ENCODE results near the gene SETD5. TPM values are rescaled to one million over a fixed set of nuclear protein-coding genes. Genes with fewer than 3 reads are reported as not detected.

Gene SETD5
- total RNA-seq, 1 donor from 2014 or later = 198 TPM

- no peak for TF ChIP-seq CTCF (conservative IDR thresholded peaks at IDR 0.05)
- peaks cover 22% of the 10 kb centered on the region for H3K36me3 Mint-ChIP-seq (ENCODE audit: low read depth)
- no peaks in the 10 kb centered on the region for H3K27me3 Mint-ChIP-seq (ENCODE audit: low read depth)
- no peak overlapping the region for H3K4me3 Mint-ChIP-seq
- no peaks in the 10 kb centered on the region for H3K9me3 Mint-ChIP-seq
- H3K27ac Mint-ChIP-seq (ENCODE audit: unreplicated experiment) = no peak overlapping the region
- no peak for DNase-seq (ENCODE audit: low read depth, low spot score)
- no peaks in the 10 kb centered on the region for H3K4me1 Mint-ChIP-seq
Measured at GRCh38 chr3:9450991-9451390, 53.6 kb downstream of the SETD5 start.

GRCh38 chr3:9452417-9452816, 55.0 kb downstream of the SETD5 start:
- no peak for TF ChIP-seq CTCF (conservative IDR thresholded peaks at IDR 0.05)
- Mint-ChIP-seq H3K9me3 (no peaks in the 10 kb centered on the region), H3K4me1 (no peaks in the 10 kb centered on the region), H3K27me3 (ENCODE audit: low read depth) (no peaks in the 10 kb centered on the region), H3K4me3 (no peak overlapping the region), H3K27ac (ENCODE audit: unreplicated experiment) (no peak overlapping the region), H3K36me3 (ENCODE audit: low read depth) (peaks cover 20% of the 10 kb centered on the region)
- DNase-seq (ENCODE audit: low read depth, low spot score) = no peak

GRCh38 chr3:9455596-9456131, 58.2 kb downstream of the SETD5 start:
- no peak overlapping the region for H3K4me3 Mint-ChIP-seq
- peaks cover 11% of the 10 kb centered on the region for H3K36me3 Mint-ChIP-seq (ENCODE audit: low read depth)
- no peak for TF ChIP-seq CTCF (conservative IDR thresholded peaks at IDR 0.05)
- no peaks in the 10 kb centered on the region for H3K4me1 Mint-ChIP-seq
- H3K27ac Mint-ChIP-seq (ENCODE audit: unreplicated experiment) = no peak overlapping the region
- H3K9me3 Mint-ChIP-seq = no peaks in the 10 kb centered on the region
- H3K27me3 Mint-ChIP-seq (ENCODE audit: low read depth) = no peaks in the 10 kb centered on the region
- DNase-seq (ENCODE audit: low read depth, low spot score) = no peak

- peaks cover 22% of the 10 kb centered on the region for H3K36me3 Mint-ChIP-seq (ENCODE audit: low read depth)
- no peak for DNase-seq (ENCODE audit: low read depth, low spot score)
- no peaks in the 10 kb centered on the region for H3K4me1 Mint-ChIP-seq
- H3K27ac Mint-ChIP-seq (ENCODE audit: unreplicated experiment) = no peak overlapping the region
- no peak overlapping the region for H3K4me3 Mint-ChIP-seq
- H3K9me3 Mint-ChIP-seq = no peaks in the 10 kb centered on the region
- H3K27me3 Mint-ChIP-seq (ENCODE audit: low read depth) = no peaks in the 10 kb centered on the region
- no peak for TF ChIP-seq CTCF (conservative IDR thresholded peaks at IDR 0.05)
Measured at GRCh38 chr3:9467451-9467850, 70.0 kb downstream of the SETD5 start.

- Mint-ChIP-seq H3K9me3 (no peaks in the 10 kb centered on the region), H3K4me1 (no peaks in the 10 kb centered on the region), H3K36me3 (ENCODE audit: low read depth) (peaks cover 30% of the 10 kb centered on the region), H3K27me3 (ENCODE audit: low read depth) (no peaks in the 10 kb centered on the region), H3K27ac (ENCODE audit: unreplicated experiment) (no peak overlapping the region), H3K4me3 (no peak overlapping the region)
- TF ChIP-seq CTCF (conservative IDR thresholded peaks at IDR 0.05) = no peak
- no peak for DNase-seq (ENCODE audit: low read depth, low spot score)
Measured at GRCh38 chr3:9468460-9468859, 71.0 kb downstream of the SETD5 start.
